ENCODE data around the gene EXOSC7.

- TF ChIP-seq EGR1 (IDR thresholded peaks at IDR 0.05; ENCODE audit: borderline replicate concordance in 1 of 2, low read depth in 2 of 2, low read length in 2 of 2), result no peak
- TF ChIP-seq CBFB (IDR thresholded peaks at IDR 0.05; ENCODE audit: low read depth), result no peak
- TF ChIP-seq EP300 (IDR thresholded peaks at IDR 0.05; ENCODE audit: borderline replicate concordance in 1 of 2, control insufficient read depth in 1 of 2, low read depth in 2 of 2, low read length in 2 of 2), result no peak
Measured at GRCh38 chr3:45054196-45054857, 78.3 kb downstream of the EXOSC7 start.

All from GM12878 (cell line).